Gastroesophageal sphincter (tissue), 3 donors: ENCODE results near the gene CD300A.

ENCODE experiments used
- EP300 ChIP-seq: sonication (generic); formaldehyde crosslinking; IDR thresholded peaks from one replicate; pipeline ENCODE4 v1.6.1; 2017; ENCODE audit warnings: antibody characterized with exemption, mild to moderate bottlenecking
- POLR2A ChIP-seq, 2 donors: fragments of 450-650 bp; IDR thresholded peaks; one replicate each; pipeline ENCODE4 v1.6.1; 2017; ENCODE audit warnings: antibody characterized with exemption in 2 of 2, mild to moderate bottlenecking in 2 of 2, moderate library complexity in 1 of 2
- POLR2AphosphoS5 ChIP-seq: sonication (generic); formaldehyde crosslinking; IDR thresholded peaks from one replicate; pipeline ENCODE4 v1.6.1; 2017; ENCODE audit warnings: antibody characterized with exemption
- TF ChIP-seq, protein P1 (sequence below), 4 experiments: fragments of 200-600 bp in 2 of 4; fragments of 450-650 bp in 2 of 4; sonication (generic) in 1 of 4; IDR thresholded peaks; one replicate each; pipeline ENCODE4 v1.5.1; 2017 to 2019; ENCODE audit warnings: antibody characterized with exemption in 4 of 4, mild to moderate bottlenecking in 2 of 4, moderate library complexity in 2 of 4

GRCh38 chr17:74446551-74447500, 19.6 kb upstream of the CD300A start:
- TF ChIP-seq EP300 (no peak), POLR2AphosphoS5 (peak; percentile 31), POLR2A (IDR thresholded peaks at IDR 0.05) (no peak)
- TF ChIP-seq, protein P1, sequence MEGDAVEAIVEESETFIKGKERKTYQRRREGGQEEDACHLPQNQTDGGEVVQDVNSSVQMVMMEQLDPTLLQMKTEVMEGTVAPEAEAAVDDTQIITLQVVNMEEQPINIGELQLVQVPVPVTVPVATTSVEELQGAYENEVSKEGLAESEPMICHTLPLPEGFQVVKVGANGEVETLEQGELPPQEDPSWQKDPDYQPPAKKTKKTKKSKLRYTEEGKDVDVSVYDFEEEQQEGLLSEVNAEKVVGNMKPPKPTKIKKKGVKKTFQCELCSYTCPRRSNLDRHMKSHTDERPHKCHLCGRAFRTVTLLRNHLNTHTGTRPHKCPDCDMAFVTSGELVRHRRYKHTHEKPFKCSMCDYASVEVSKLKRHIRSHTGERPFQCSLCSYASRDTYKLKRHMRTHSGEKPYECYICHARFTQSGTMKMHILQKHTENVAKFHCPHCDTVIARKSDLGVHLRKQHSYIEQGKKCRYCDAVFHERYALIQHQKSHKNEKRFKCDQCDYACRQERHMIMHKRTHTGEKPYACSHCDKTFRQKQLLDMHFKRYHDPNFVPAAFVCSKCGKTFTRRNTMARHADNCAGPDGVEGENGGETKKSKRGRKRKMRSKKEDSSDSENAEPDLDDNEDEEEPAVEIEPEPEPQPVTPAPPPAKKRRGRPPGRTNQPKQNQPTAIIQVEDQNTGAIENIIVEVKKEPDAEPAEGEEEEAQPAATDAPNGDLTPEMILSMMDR (IDR thresholded peaks at IDR 0.05): no peak
